Subcutaneous adipose tissue (tissue), 4 donors: Measurements from ENCODE around the gene TATDN2. TPM values are rescaled to one million over a fixed set of nuclear protein-coding genes. Genes with fewer than 3 reads are reported as not detected.

ENCODE experiments used
- CTCF ChIP-seq: fragments of 450-650 bp; IDR thresholded peaks from one replicate; pipeline ENCODE4 v1.5.1; 2016; ENCODE audit warnings: low read depth, mild to moderate bottlenecking, control low read depth, antibody characterized with exemption, moderate library complexity
- total RNA-seq, 4 donors: library from RNA; depleted of rRNA; stranded (reverse); fragments of >200 nt; gene quantifications; one replicate each; pipeline ENCODE4 v1.1.0, GENCODE V29; 2016

The TATDN2 gene
- total RNA-seq, 4 donors from 2014 or later, result 11.9 to 21.9 (median 18.1) TPM

- TF ChIP-seq CTCF, result no peak
Measured at GRCh38 chr3:10315771-10316344, 67.6 kb downstream of the TATDN2 start.

GRCh38 chr3:10317311-10317960, 69.2 kb downstream of the TATDN2 start:
- TF ChIP-seq CTCF, result no peak

- TF ChIP-seq CTCF, result no peak
Measured at GRCh38 chr3:10317961-10318350, 69.7 kb downstream of the TATDN2 start.

GRCh38 chr3:10319251-10319650, 71.0 kb downstream of the TATDN2 start:
- no peak for TF ChIP-seq CTCF

- TF ChIP-seq CTCF, result no peak
Measured at GRCh38 chr3:10319804-10320203, 71.5 kb downstream of the TATDN2 start.

- no peak for TF ChIP-seq CTCF
Measured at GRCh38 chr3:10320320-10320677, 72.0 kb downstream of the TATDN2 start.

GRCh38 chr3:10321630-10322351, 73.5 kb downstream of the TATDN2 start:
- TF ChIP-seq CTCF, result no peak
